HG02571 (cell line): ENCODE results near the gene PNKP.
"Not testable (repeated sequence)": the region's sequence is repeated elsewhere in the genome, so short reads cannot be mapped to it uniquely, and the experiment has no call there.

Experiments
- ATAC-seq: cut with Tn5 transposase; IDR thresholded peaks from one replicate; pipeline ENCODE4 v1.9.1; 2021; ENCODE audit warnings: mild to moderate bottlenecking, moderate library complexity; ENCODE audit not compliant: unreplicated experiment

Gene PNKP

DNA sequence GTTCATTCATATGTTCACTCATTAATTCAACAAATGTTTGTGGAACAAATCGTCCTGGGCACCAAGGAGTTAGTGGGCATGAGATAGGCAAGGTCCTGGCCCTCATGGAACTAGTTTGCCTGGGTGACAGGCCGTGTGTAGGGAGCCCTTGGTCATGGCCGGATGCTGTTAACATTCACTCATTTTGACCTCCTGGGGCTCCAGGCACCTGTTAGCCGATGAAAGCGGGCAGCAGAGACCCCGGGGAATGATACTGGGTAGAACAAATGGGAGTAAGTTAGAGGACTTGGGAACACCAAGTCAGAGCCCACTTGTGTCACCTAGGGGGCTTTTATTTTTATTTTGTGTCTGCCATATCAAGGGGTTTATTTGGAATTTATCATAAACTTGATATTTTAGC lies 42.7 kb downstream of the PNKP start:
- no peak for ATAC-seq

DNA sequence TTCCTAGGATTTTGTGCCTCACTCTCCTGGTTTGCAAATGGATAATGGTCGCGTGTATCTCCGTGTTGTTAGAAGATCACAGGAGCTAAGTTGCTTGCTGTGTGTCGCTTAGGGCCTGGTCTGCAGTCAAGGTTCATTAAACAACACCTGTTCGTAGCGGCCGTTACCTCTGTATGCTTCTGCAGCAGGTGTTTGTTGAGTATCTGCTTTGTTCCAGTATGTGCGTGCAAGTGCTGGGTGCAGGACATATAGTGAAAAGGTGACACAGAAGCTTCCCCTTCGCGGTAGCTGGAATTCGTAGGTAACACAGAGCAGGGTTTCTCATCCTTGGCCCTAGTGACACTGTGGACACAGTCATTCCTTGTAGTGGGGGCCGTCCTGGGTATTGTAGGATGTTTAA lies 43.9 kb downstream of the PNKP start:
- ATAC-seq = no peak

DNA sequence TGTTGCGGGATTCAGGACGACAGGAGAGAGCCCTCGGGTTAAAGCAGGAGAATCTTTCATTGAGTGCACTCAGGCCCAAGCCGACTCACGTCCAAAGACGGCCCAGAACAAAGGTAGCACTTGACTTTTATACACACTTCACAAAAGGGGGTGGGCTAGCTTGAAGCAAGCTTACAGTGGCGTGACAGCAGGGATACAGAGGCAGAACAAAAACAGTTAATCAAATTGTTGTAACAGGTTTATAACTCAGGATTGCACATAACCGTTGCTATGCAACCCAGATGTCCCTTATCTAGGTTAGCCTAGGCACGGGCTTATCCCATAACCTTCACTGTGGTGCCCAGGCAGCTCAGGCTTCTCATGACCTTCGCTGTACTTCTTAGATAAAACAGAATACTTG lies 47.3 kb downstream of the PNKP start:
- ATAC-seq = no peak

DNA sequence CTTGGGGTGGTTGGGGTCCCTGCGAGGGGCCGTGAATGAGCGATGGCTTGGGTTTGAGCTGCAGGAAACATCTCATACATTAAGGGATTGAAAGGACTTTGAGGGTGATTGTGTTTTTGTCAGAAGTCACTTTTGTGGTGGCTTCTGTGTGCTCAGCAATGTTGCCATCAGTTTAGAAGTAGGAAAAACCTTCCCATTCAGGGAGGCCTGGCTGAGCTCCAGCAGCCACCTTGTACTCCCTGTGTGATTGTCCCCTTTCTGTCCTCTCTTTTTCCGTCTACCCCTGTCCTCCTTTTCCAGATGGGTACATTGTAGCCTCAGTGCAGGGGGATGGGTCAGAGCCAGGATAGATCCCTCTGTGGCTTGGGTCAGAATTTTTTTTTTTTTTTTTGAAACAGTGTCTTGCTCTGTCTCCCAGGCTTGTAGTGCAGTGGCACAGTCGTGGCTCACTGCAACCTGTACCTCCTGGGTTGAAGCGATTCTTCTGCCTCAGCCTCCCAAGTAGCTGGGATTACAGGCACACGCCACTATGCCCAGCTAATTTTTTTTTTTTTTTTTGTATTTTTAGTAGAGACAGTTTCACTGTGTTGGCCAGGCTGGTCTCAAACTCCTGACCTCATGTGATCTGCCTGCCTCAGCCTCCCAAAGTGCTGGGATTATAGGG lies 47.8 kb downstream of the PNKP start:
- not testable (repeated sequence) for ATAC-seq

DNA sequence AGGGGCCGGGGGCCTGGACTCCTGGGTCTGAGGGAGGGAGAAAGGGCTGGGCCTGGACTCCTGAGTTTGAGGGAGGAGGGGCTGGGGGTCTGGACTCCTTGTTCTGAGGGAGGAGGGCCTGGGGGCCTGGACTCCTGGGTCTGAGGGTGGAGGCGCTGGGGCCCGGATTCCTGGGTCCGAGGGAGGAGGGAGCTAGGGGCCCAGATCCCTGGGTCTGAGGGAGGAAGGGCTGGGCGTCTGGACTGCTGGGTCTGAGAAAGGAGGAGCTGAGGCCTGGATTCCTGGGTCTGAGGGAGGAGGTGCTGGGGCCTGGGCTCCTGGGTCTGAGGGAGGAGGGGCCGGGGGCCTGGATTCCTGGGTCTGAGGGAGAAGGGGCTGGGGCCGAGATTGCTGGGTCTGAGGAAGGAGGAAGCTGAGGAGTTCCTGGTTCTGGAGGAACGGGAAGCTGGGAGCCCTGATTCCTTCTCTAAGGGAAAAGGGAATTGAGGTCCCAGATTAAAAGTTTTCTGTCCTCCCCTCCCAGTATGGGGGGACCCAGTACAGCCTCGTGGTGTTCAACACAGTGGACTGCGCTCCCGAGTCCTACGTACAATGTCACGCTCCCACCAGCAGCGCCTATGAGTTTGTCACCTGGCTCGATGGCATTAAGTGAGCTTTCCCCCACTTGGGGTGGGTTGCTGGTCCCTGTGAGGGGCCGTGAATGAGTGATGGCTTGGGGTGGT lies 48.6 kb downstream of the PNKP start:
- ATAC-seq = no peak

DNA sequence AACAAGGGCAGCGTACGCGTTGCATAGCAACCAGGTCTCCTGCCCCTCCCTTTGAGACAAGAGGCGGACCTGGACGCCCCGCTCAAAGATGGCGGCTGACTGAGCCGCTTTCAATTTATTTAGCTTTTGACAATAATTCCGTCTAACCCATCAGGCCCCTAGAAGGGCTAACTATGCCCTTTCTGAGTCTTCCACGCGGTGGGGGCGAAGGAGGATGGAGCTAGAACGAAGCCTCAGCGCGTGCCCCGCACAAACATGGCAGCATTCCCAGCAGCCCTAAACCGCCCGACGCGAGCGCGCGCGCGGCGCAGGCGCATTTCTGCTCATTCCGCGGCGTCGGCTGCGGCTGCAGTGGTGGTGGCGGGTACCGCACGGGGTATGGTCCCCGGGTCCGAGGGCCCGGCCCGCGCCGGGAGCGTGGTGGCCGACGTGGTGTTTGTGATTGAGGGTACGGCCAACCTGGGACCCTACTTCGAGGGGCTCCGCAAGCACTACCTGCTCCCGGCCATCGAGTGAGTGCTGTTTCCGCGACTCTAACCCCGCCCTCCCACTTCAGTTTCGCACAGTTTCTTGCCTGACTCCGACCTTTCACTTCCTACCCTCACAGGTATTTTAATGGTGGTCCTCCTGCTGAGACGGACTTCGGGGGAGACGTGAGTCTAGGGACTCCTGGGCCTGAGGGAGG lies 49.3 kb downstream of the PNKP start, which contains the start of gene MED25:
TSS of gene MED25 (plus strand) at position 326 of the 685 bp plus-strand sequence. CDS start at position 379, 53 bp downstream.
- ATAC-seq = peak; percentile 62

DNA sequence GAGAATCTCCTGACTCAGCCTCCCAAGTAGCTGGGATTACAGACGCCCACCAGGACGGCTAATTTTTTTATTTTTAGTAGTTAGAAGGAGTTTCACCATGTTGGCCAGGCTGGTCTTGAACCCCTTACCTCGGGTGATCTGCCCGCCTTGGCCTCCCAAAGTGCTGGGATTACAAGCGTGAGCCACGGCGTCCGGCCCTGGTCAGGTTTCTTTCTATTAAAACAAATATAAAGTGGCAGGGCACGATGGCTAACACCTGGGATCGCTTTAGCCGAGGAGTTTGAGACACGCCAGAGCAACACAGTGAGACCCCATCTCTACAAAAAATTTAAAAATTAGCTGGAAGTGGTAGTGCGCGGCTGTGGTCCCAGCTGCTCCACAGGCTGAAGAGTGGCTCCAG lies 50.8 kb downstream of the PNKP start:
- ATAC-seq = no peak

DNA sequence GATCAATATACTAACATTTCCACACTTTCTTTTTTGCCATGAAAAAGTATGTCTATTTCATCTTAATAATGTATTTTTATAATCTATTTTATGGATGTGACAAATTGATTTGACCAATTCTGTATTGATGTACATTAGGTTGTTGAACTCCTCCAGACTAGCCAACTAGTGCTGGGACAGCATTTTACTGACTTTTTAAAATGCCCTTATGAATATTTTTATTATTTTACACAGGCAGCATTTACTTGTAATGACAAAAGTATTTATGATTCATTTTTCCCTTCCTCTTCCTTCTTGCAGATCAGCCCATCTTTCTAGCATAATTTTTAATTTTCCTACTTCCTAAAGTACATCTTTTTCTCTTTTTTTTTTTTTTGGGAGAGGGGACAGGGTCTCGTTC lies 53.4 kb downstream of the PNKP start:
- ATAC-seq = no peak

DNA sequence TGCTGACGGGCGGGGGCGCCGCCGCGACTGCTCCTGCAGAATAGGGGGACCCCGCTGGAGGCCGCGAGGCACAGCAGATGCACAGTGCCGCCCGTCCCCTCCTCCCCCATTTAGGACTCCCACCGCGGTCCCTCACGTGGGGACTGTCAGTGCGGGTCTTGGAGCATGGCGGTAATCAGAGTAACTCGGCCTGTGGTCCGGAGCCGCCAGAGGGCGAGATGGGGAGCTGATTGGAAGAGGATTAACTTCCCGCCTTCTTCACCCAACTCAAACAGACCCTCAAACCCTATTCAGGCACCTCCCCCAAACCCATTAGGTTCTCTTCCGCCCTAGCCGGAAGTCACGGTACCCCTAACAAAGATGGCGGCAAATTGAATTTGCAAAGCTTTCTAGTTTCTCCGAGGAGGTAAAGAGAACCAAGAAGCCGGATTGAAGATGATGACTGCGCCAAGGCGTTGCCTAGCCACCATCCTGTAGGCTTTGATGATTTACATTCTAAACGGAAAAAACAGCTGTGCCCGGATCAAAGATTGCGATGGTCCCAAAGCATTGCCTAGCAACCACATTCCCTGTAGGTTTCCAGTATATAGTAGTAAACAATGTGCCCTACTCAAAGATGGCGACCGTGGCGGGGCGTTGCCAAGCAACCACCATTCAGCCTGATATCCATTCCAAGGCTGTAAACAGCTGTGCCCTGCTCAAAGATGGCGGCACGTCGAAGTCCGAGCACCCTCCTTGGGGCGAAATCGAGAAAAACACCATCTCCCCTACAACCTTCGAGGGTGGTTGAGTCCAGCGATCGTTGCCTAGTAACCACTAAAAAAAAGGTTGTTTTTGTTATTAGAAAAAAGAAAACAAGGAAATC lies 54.1 kb downstream of the PNKP start, which contains the start of gene FUZ:
TSS of gene FUZ (minus strand) at position 296 of the 865 bp plus-strand sequence. CDS start at position 110, 186 bp downstream.
- peak; percentile 47 for ATAC-seq

DNA sequence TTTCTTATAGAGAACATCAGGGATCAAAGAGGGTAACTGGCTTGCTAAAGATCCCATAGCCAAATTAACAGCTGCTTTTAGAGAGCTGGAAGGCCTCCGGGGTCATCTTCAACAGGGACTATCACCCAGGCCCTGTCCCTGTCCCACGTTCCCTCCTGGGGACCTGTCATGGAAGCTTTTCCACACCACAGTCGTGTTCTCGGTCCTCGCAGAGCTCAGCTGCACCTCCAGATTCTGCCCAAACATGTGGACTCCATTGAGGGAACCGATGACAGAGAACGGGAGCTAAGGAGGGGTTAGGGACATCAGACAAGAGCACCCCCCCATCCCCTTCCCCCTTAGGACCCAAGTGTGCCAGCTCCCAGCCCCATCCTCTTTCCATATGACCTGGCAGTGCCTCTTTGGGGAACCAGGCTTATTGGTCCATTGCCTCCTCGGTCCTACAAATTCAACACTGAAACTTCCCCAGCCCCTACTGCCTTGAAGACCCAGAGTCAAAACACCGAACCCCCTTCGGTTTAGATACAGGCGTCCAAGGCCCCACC lies 54.9 kb downstream of the PNKP start:
- ATAC-seq = no peak

DNA sequence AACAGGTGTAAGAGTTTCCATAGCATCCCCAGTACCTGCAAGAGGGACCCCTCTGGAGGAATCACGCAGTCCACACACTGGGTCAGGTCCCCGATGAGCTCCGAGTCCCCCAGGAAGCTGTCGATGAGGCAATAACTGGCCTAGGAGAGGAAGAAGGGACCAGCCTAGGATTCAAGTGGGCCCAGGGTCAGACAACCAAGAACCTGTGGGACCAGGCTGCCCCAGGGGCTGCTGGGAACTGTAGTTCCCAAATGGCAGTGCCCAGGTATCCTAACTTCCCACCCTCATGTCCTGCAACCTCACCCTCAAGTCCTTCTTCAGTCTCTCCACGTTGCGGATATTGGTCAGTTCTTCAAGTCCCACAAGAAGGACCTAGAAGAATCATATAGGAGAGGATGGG lies 56.0 kb downstream of the PNKP start:
- ATAC-seq = no peak
